Measurements from ENCODE around the gene LRRC31.
A peak's percentile ranks its signal among the peaks of the same experiment; 100 is the strongest.

The LRRC31 gene

GRCh38 chr3:169869484-169870220, at the start of gene LRRC31:
Gene LRRC31 (minus strand): TSS chr3:169869935. CDS start chr3:169869807, 128 bp downstream.
- no peak for DNase-seq (ENCODE audit: low read depth)

GRCh38 chr3:169914321-169914720, 44.6 kb upstream of the LRRC31 start:
- peak; percentile 28 for DNase-seq (ENCODE audit: low read depth)

GRCh38 chr3:169913323-169913722, 43.6 kb upstream of the LRRC31 start:
- no peak for DNase-seq (ENCODE audit: low read depth)

- no peak for DNase-seq (ENCODE audit: low read depth)
Observed at GRCh38 chr3:169911272-169911671, 41.5 kb upstream of the LRRC31 start, which contains the start of gene SAMD7. Gene SAMD7 (plus strand): TSS chr3:169911572. CDS start chr3:169919499, 7,927 bp downstream.

GRCh38 chr3:169907944-169908343, 38.2 kb upstream of the LRRC31 start:
- no peak for DNase-seq (ENCODE audit: low read depth)

GRCh38 chr3:169907476-169907875, 37.7 kb upstream of the LRRC31 start:
- DNase-seq (ENCODE audit: low read depth): no peak

GRCh38 chr3:169905404-169905803, 35.7 kb upstream of the LRRC31 start:
- no peak for DNase-seq (ENCODE audit: low read depth)

- DNase-seq (ENCODE audit: low read depth): no peak
Observed at GRCh38 chr3:169901453-169901852, 31.7 kb upstream of the LRRC31 start.

GRCh38 chr3:169897284-169897683, 27.5 kb upstream of the LRRC31 start:
- no peak for DNase-seq (ENCODE audit: low read depth)

GRCh38 chr3:169895072-169895471, 25.3 kb upstream of the LRRC31 start:
- DNase-seq (ENCODE audit: low read depth): no peak

- DNase-seq (ENCODE audit: low read depth): no peak
Observed at GRCh38 chr3:169894110-169894509, 24.4 kb upstream of the LRRC31 start.

GRCh38 chr3:169891886-169892285, 22.2 kb upstream of the LRRC31 start:
- DNase-seq (ENCODE audit: low read depth): no peak

GRCh38 chr3:169886671-169887070, 16.9 kb upstream of the LRRC31 start:
- DNase-seq (ENCODE audit: low read depth): no peak

GRCh38 chr3:169880576-169881250, 11.0 kb upstream of the LRRC31 start:
- DNase-seq (ENCODE audit: low read depth): no peak

- no peak for DNase-seq (ENCODE audit: low read depth)
Observed at GRCh38 chr3:169879845-169880575, 10.3 kb upstream of the LRRC31 start.

- DNase-seq (ENCODE audit: low read depth): no peak
Observed at GRCh38 chr3:169879013-169879557, 9.3 kb upstream of the LRRC31 start.

GRCh38 chr3:169871129-169871886, 1.6 kb upstream of the LRRC31 start:
- DNase-seq (ENCODE audit: low read depth): no peak

- DNase-seq (ENCODE audit: low read depth): no peak
Observed at GRCh38 chr3:169868369-169868768, 1.4 kb downstream of the LRRC31 start.

- no peak for DNase-seq (ENCODE audit: low read depth)
Observed at GRCh38 chr3:169867584-169868210, 2.0 kb downstream of the LRRC31 start.

- no peak for DNase-seq (ENCODE audit: low read depth)
Observed at GRCh38 chr3:169865176-169865767, 4.5 kb downstream of the LRRC31 start.

GRCh38 chr3:169864270-169864669, 5.5 kb downstream of the LRRC31 start:
- no peak for DNase-seq (ENCODE audit: low read depth)
